PFSK-1 (cell line): Measurements from ENCODE around the gene DDOST.

Source experiments
- FOXP2 ChIP-seq: optimal IDR thresholded peaks from 2 replicates; pipeline ENCODE3; 2011; ENCODE audit warnings: borderline replicate concordance, control low read depth, inconsistent platforms; ENCODE audit not compliant: insufficient read depth; ENCODE audit errors: extremely low read length, extremely low read depth
- POLR2AphosphoS5 ChIP-seq: IDR thresholded peaks from 2 replicates; pipeline ENCODE4 v1.6.1; 2012; ENCODE audit warnings: low read depth, mild to moderate bottlenecking, control low read depth, low read length, moderate library complexity
- SIN3A ChIP-seq: IDR thresholded peaks from 2 replicates; pipeline ENCODE4 v1.6.1; 2012; ENCODE audit warnings: mild to moderate bottlenecking, low read length, moderate library complexity, borderline replicate concordance; ENCODE audit not compliant: insufficient read depth
- TAF1 ChIP-seq: IDR thresholded peaks from 2 replicates; pipeline ENCODE4 v1.6.1; 2012; ENCODE audit warnings: low read length, control low read depth, borderline replicate concordance; ENCODE audit not compliant: insufficient read depth
- TF ChIP-seq, protein P1 (sequence below), 2 experiments: IDR thresholded peaks; 2 replicates each; pipeline versions ENCODE4 v1.6.1 to v1.8.0; 2011 to 2012; ENCODE audit warnings: low read depth in 2 of 2, low read length in 2 of 2, control low read depth in 1 of 2, inconsistent platforms in 1 of 2, mild to moderate bottlenecking in 1 of 2, moderate library complexity in 1 of 2; ENCODE audit not compliant: insufficient read depth in 1 of 2

DDOST gene

DNA sequence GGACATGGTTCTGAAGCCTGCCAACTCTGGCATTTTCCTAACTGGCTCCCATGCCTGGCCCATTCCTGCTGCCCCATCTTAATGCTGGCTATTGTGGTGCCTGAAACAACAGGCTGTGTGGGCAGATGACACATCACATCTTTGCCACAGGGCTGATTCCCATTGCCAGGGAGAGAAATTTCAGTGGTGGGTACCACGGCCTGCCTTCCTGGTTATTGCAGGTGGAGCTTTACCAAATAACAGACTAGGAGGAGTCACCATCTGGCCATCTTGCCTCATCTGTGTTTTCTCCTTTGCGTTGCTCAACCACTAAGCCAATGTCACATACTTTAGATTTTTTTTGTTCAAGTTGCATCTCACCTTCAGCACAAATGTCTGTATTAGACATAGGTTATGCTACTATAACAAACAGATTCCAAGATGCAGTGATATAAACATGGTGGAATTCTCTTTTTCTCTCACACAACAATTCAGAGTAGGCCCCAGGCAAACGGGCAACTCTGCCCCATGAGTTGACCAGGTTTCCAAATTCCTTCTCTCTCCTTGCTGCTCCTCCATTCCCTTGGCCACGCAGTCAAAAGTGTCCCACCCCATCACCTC, 58.2 kb downstream of the DDOST start:
- TF ChIP-seq SIN3A, result no peak
- TF ChIP-seq FOXP2, result no peak
- TF ChIP-seq, protein P1, sequence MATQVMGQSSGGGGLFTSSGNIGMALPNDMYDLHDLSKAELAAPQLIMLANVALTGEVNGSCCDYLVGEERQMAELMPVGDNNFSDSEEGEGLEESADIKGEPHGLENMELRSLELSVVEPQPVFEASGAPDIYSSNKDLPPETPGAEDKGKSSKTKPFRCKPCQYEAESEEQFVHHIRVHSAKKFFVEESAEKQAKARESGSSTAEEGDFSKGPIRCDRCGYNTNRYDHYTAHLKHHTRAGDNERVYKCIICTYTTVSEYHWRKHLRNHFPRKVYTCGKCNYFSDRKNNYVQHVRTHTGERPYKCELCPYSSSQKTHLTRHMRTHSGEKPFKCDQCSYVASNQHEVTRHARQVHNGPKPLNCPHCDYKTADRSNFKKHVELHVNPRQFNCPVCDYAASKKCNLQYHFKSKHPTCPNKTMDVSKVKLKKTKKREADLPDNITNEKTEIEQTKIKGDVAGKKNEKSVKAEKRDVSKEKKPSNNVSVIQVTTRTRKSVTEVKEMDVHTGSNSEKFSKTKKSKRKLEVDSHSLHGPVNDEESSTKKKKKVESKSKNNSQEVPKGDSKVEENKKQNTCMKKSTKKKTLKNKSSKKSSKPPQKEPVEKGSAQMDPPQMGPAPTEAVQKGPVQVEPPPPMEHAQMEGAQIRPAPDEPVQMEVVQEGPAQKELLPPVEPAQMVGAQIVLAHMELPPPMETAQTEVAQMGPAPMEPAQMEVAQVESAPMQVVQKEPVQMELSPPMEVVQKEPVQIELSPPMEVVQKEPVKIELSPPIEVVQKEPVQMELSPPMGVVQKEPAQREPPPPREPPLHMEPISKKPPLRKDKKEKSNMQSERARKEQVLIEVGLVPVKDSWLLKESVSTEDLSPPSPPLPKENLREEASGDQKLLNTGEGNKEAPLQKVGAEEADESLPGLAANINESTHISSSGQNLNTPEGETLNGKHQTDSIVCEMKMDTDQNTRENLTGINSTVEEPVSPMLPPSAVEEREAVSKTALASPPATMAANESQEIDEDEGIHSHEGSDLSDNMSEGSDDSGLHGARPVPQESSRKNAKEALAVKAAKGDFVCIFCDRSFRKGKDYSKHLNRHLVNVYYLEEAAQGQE (IDR thresholded peaks at IDR 0.05; ENCODE audit: insufficient read depth in 1 of 2, low read depth in 2 of 2, low read length in 2 of 2), result no peak
- no peak for TF ChIP-seq POLR2AphosphoS5
- no peak for TF ChIP-seq TAF1
